Body of pancreas (tissue), 4 donors: ENCODE measurements around the gene HEXIM1.

Experiments used
- CTCF ChIP-seq, 7 experiments: fragments of 450-650 bp in 4 of 7; fragments of 200-600 bp in 3 of 7; sonication (generic) in 3 of 7; IDR thresholded peaks; one replicate each; pipeline ENCODE4 v1.5.1; 2016 to 2019; ENCODE audit warnings: antibody characterized with exemption in 7 of 7
- POLR2A ChIP-seq, 3 donors: fragments of 450-650 bp; IDR thresholded peaks; one replicate each; pipeline ENCODE4 v1.6.1; 2016; ENCODE audit warnings: antibody characterized with exemption in 3 of 3, mild to moderate bottlenecking in 2 of 3

GRCh38 chr17:45155029-45155428 is 6.8 kb downstream of the HEXIM1 start:
- TF ChIP-seq POLR2A (IDR thresholded peaks at IDR 0.05): no peak
- TF ChIP-seq CTCF (IDR thresholded peaks at IDR 0.05): no peak
